Testis (tissue), 3 donors: ENCODE results near the gene DIP2B. TPM values are rescaled to one million over a fixed set of nuclear protein-coding genes. Genes with fewer than 3 reads are reported as not detected.

Experiments used
- DNase-seq: peaks from one replicate; pipeline ENCODE4 v3.0.0-alpha.2; 2019
- H3K27ac ChIP-seq, 2 donors: fragments of 200-600 bp; sonication (generic); one replicate each; pipeline ENCODE4 v1.5.1; 2019
- H3K27me3 ChIP-seq: fragments of 200-600 bp; sonication (generic); one replicate; pipeline ENCODE4 v1.5.1; 2019
- H3K36me3 ChIP-seq: fragments of 200-600 bp; sonication (generic); one replicate; pipeline ENCODE4 v1.5.1; 2017; ENCODE audit warnings: low read depth; ENCODE audit errors: missing control alignments
- H3K4me1 ChIP-seq: fragments of 200-600 bp; sonication (generic); one replicate; pipeline ENCODE4 v1.5.1; 2019
- H3K4me3 ChIP-seq, 2 donors: fragments of 200-600 bp; sonication (generic); one replicate each; pipeline ENCODE4 v1.5.1; 2017 to 2019
- H3K9me3 ChIP-seq: fragments of 200-600 bp; sonication (generic); one replicate; pipeline ENCODE4 v1.5.1; 2017
- CTCF ChIP-seq, 3 experiments: fragments of 450-650 bp in 2 of 3; fragments of 200-600 bp in 1 of 3; sonication (generic) in 1 of 3; IDR thresholded peaks; one replicate each; pipeline ENCODE4 v1.5.1; 2016 to 2019; ENCODE audit warnings: antibody characterized with exemption in 3 of 3, mild to moderate bottlenecking in 2 of 3, moderate library complexity in 1 of 3
- POLR2A ChIP-seq: fragments of 450-650 bp; IDR thresholded peaks from one replicate; pipeline ENCODE4 v1.6.1; 2017; ENCODE audit warnings: antibody characterized with exemption, mild to moderate bottlenecking, moderate library complexity
- WGBS, 2 donors: methylation state at CpG; one replicate each; pipeline ENCODE4 v1.1.5; 2018; 5-methylcytosine and 5-hydroxymethylcytosine counted together
- intact Hi-C: fragments of 100-400 bp; cut with DNase I; formaldehyde crosslinking; loops from one replicate; pipeline ENCODE4 v1.15.1; 2023; ENCODE audit warnings: low total_unique reads
- polyA plus RNA-seq: library from polyadenylated mRNA; stranded (reverse); fragments of 350-450 nt; fragmentation: Illumina TruSeq; extraction: RNeasy Lipid Tissue Mini Kit (QIAGEN cat#74804); gene quantifications from one replicate; pipeline ENCODE4 v1.2.3, GENCODE V29; 2014; ENCODE audit warnings: low read depth, low replicate concordance; ENCODE audit not compliant: insufficient read depth
- total RNA-seq, 2 donors: library from RNA; depleted of rRNA; stranded (reverse); fragments of >200 nt; gene quantifications; one replicate each; pipeline ENCODE4 v1.2.3, GENCODE V29; 2016

DIP2B gene
- total and polyA plus RNA-seq, 3 donors from 2014 or later = 19.1 to 57.1 (median 43.5) TPM

- Histone ChIP-seq H3K4me1 (peaks cover 4% of the 10 kb centered on the region), H3K27ac (no peak overlapping the region), H3K36me3 (no peaks in the 10 kb centered on the region), H3K9me3 (no peaks in the 10 kb centered on the region), H3K27me3 (no peaks in the 10 kb centered on the region), H3K4me3 (no peak overlapping the region)
- intact Hi-C loops = no loop called here
- TF ChIP-seq POLR2A (no peak), CTCF (IDR thresholded peaks at IDR 0.05) (no peak)
- DNase-seq = no peak
- 50 to 67% methylated on average over 1 of the region's 1 CpG for WGBS, 2 donors
These were observed 219.1 kb downstream of the DIP2B start for GRCh38 chr12:50723865-50724264.

- DNase-seq = no peak
- no peaks in the 10 kb centered on the region for H3K36me3 ChIP-seq
- intact Hi-C loops = no loop called here
- H3K4me3 ChIP-seq = no peak overlapping the region
- TF ChIP-seq CTCF (IDR thresholded peaks at IDR 0.05) (no peak), POLR2A (no peak)
- H3K27ac ChIP-seq = no peak overlapping the region
- no peaks in the 10 kb centered on the region for H3K27me3 ChIP-seq
- peaks cover 4% of the 10 kb centered on the region for H3K4me1 ChIP-seq
- H3K9me3 ChIP-seq = no peaks in the 10 kb centered on the region
- WGBS, 2 donors = 54 to 70% methylated on average over 5 of the region's 5 CpGs
These were observed 220.5 kb downstream of the DIP2B start for GRCh38 chr12:50725011-50725942.

- Histone ChIP-seq H3K36me3 (no peaks in the 10 kb centered on the region), H3K4me3 (no peak overlapping the region), H3K4me1 (peaks cover 4% of the 10 kb centered on the region), H3K27ac (no peak overlapping the region), H3K27me3 (no peaks in the 10 kb centered on the region), H3K9me3 (no peaks in the 10 kb centered on the region)
- 91 to 95% methylated on average over 2 of the region's 2 CpGs for WGBS, 2 donors
- intact Hi-C loops = no loop called here
- DNase-seq = no peak
- TF ChIP-seq CTCF (IDR thresholded peaks at IDR 0.05) = no peak
- no peak for TF ChIP-seq POLR2A
These were observed 222.7 kb downstream of the DIP2B start for GRCh38 chr12:50727466-50727865.

GRCh38 chr12:50728417-50728816, 223.6 kb downstream of the DIP2B start:
- Histone ChIP-seq H3K4me3 (no peak overlapping the region), H3K9me3 (no peaks in the 10 kb centered on the region), H3K36me3 (no peaks in the 10 kb centered on the region), H3K4me1 (peaks cover 4% of the 10 kb centered on the region), H3K27me3 (no peaks in the 10 kb centered on the region), H3K27ac (no peak overlapping the region)
- DNase-seq = no peak
- intact Hi-C loops = no loop called here
- no peak for TF ChIP-seq CTCF (IDR thresholded peaks at IDR 0.05)
- WGBS, 2 donors = 57 to 72% methylated on average over 7 of the region's 7 CpGs

GRCh38 chr12:50728841-50729240, 224.1 kb downstream of the DIP2B start:
- intact Hi-C loops = no loop called here
- Histone ChIP-seq H3K36me3 (no peaks in the 10 kb centered on the region), H3K27me3 (no peaks in the 10 kb centered on the region), H3K4me1 (peaks cover 4% of the 10 kb centered on the region), H3K9me3 (no peaks in the 10 kb centered on the region), H3K27ac (no peak overlapping the region), H3K4me3 (no peak overlapping the region)
- no peak for DNase-seq
- TF ChIP-seq POLR2A (no peak), CTCF (IDR thresholded peaks at IDR 0.05) (no peak)
- 83% methylated on average over 4 of the region's 4 CpGs for WGBS, 2 donors
